KMS-11 (cell line): ENCODE measurements around the gene DCTN4.

Experiments
- H2AFZ ChIP-seq: fragments of 200-600 bp; sonication (generic); 2 replicates; pipeline ENCODE4 v1.6.1; 2016; ENCODE audit warnings: antibody characterized with exemption, mixed run types, low read depth
- H3K27ac ChIP-seq: fragments of 200-600 bp; sonication (generic); 2 replicates; pipeline ENCODE4 v1.6.1; 2016; ENCODE audit warnings: mild to moderate bottlenecking, mixed run types
- H3K27me3 ChIP-seq: fragments of 200-600 bp; sonication (generic); 2 replicates; pipeline ENCODE4 v1.6.1; 2017; ENCODE audit warnings: mild to moderate bottlenecking, low read depth, mixed run types, moderate library complexity; ENCODE audit not compliant: insufficient read depth
- H3K36me3 ChIP-seq: fragments of 200-600 bp; sonication (generic); 2 replicates; pipeline ENCODE4 v1.6.1; 2017; ENCODE audit warnings: mild to moderate bottlenecking, mixed run types; ENCODE audit not compliant: insufficient read depth
- H3K4me1 ChIP-seq: fragments of 200-600 bp; sonication (generic); 2 replicates; pipeline ENCODE4 v1.6.1; 2016; ENCODE audit warnings: mild to moderate bottlenecking, low read depth, mixed run types; ENCODE audit not compliant: poor library complexity, severe bottlenecking
- H3K4me2 ChIP-seq: fragments of 200-600 bp; sonication (generic); 2 replicates; pipeline ENCODE4 v1.7.0; 2016; ENCODE audit warnings: mild to moderate bottlenecking, mixed run types
- H3K4me3 ChIP-seq: fragments of 200-600 bp; sonication (generic); IDR thresholded peaks from 2 replicates; pipeline ENCODE4 v1.6.1; 2017; ENCODE audit warnings: low read depth, low read length, mixed read lengths; ENCODE audit not compliant: insufficient read depth
- H3K79me2 ChIP-seq: fragments of 200-600 bp; sonication (generic); 2 replicates; pipeline ENCODE4 v1.6.1; 2016; ENCODE audit warnings: low read depth, mixed run types; ENCODE audit not compliant: insufficient read depth
- H3K9ac ChIP-seq: fragments of 200-600 bp; sonication (generic); 2 replicates; pipeline ENCODE4 v1.6.1; 2016; ENCODE audit warnings: mild to moderate bottlenecking, mixed run types
- H4K20me1 ChIP-seq: fragments of 200-600 bp; sonication (generic); 2 replicates; pipeline ENCODE4 v1.6.1; 2016; ENCODE audit warnings: mild to moderate bottlenecking, mixed run types; ENCODE audit not compliant: insufficient read depth
- TF ChIP-seq, protein P1 (sequence below): fragments of 200-600 bp; sonication (generic); conservative IDR thresholded peaks from 2 replicates; pipeline ENCODE4 v1.6.1; 2017; ENCODE audit warnings: low read depth, mild to moderate bottlenecking, antibody characterized with exemption, low read length, moderate library complexity, mixed read lengths

DCTN4 gene

DNA sequence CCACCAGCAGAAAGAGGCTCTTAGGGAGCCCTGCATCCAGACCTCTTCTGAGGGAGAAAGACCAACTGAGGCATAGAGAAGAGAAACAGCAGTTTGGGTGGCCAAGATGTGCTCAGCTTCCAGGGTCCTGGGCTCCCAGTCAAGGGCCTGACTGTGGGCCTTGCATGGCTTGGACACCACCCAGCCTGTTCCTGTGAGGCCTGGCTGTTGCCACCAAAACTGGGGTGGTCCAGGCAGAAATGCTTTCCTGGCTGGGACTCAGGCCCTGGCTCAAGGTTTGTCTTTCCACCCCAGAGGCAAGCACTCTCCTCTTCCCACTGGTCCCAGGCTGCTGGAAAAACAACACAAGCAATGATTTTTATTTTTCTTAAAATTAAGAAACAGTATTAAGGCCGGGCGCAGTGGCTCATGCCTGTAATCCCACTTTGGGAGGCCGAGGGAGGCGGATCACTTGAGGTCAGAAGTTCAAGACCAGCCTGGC lies 84.4 kb downstream of the DCTN4 start:
- H4K20me1 ChIP-seq: no peaks in the 10 kb centered on the region
- H3K4me3 ChIP-seq: no peak overlapping the region
- no peaks in the 10 kb centered on the region for H3K27me3 ChIP-seq
- no peak overlapping the region for H2AFZ ChIP-seq
- H3K9ac ChIP-seq: no peak overlapping the region
- H3K79me2 ChIP-seq: no peaks in the 10 kb centered on the region
- H3K4me2 ChIP-seq: no peak overlapping the region
- no peaks in the 10 kb centered on the region for H3K4me1 ChIP-seq
- H3K27ac ChIP-seq: no peak overlapping the region
- TF ChIP-seq, protein P1, sequence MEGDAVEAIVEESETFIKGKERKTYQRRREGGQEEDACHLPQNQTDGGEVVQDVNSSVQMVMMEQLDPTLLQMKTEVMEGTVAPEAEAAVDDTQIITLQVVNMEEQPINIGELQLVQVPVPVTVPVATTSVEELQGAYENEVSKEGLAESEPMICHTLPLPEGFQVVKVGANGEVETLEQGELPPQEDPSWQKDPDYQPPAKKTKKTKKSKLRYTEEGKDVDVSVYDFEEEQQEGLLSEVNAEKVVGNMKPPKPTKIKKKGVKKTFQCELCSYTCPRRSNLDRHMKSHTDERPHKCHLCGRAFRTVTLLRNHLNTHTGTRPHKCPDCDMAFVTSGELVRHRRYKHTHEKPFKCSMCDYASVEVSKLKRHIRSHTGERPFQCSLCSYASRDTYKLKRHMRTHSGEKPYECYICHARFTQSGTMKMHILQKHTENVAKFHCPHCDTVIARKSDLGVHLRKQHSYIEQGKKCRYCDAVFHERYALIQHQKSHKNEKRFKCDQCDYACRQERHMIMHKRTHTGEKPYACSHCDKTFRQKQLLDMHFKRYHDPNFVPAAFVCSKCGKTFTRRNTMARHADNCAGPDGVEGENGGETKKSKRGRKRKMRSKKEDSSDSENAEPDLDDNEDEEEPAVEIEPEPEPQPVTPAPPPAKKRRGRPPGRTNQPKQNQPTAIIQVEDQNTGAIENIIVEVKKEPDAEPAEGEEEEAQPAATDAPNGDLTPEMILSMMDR: no peak
- H3K36me3 ChIP-seq: no peaks in the 10 kb centered on the region

DNA sequence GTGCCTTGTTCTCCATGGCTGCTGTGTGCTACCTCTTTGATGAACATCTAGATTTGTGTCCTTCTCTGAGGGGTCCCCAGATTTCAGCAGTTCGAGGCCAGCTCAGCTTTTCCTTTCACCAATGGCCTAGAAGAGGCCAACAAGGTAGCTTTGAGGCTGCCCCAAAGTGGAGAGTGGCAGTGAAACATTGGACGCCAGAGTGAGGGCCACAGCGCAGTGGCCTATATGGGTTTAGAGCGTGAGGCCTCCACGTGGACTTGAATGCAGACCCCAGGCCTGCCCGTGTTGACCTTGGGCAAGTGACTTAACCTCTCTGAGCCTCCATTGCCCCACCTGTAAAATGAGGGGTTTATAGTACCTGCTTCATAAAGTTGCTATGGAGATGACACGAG lies 85.9 kb downstream of the DCTN4 start:
- H3K27me3 ChIP-seq: no peaks in the 10 kb centered on the region
- TF ChIP-seq, protein P1: no peak
- no peak overlapping the region for H3K4me3 ChIP-seq
- no peaks in the 10 kb centered on the region for H3K4me1 ChIP-seq
- H3K79me2 ChIP-seq: no peaks in the 10 kb centered on the region
- no peak overlapping the region for H2AFZ ChIP-seq
- H3K36me3 ChIP-seq: no peaks in the 10 kb centered on the region
- no peak overlapping the region for H3K9ac ChIP-seq
- no peak overlapping the region for H3K27ac ChIP-seq
- H3K4me2 ChIP-seq: no peak overlapping the region
- H4K20me1 ChIP-seq: no peaks in the 10 kb centered on the region

DNA sequence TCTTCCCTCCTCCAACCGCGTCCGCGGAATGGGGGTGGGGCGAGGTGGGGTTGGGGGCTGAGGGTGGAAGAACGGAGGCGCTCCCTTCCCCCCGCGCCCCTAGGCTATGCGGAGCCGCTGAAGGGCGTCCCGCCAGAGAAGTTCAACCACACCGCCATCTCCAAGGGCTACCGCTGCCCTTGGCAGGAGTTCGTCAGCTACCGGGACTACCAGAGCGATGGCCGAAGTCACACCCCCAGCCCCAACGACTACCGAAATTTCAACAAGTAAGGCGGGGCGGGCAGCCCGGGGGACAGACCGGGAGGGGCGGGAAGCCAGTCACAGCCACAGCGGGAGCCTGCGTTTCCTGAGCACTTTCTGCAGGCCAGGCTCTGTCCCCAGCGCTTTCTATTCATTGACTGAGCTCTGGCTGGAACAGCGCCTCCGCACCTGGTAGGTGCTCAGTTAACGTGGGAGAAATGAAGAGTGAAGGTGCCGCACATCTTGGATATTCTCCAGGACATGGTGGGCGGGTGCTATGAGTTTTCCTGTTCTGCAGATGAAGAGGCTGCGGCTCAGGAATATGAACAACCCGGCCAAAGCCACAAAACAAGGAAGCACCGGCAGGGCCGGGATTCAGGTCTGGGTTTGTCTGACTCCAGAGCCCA lies 86.5 kb downstream of the DCTN4 start:
- H3K27me3 ChIP-seq: no peaks in the 10 kb centered on the region
- H2AFZ ChIP-seq: no peak overlapping the region
- TF ChIP-seq, protein P1: no peak
- H3K9ac ChIP-seq: no peak overlapping the region
- no peaks in the 10 kb centered on the region for H3K4me1 ChIP-seq
- no peak overlapping the region for H3K4me3 ChIP-seq
- no peaks in the 10 kb centered on the region for H3K36me3 ChIP-seq
- H3K79me2 ChIP-seq: no peaks in the 10 kb centered on the region
- no peaks in the 10 kb centered on the region for H4K20me1 ChIP-seq
- H3K4me2 ChIP-seq: no peak overlapping the region
- H3K27ac ChIP-seq: no peak overlapping the region

DNA sequence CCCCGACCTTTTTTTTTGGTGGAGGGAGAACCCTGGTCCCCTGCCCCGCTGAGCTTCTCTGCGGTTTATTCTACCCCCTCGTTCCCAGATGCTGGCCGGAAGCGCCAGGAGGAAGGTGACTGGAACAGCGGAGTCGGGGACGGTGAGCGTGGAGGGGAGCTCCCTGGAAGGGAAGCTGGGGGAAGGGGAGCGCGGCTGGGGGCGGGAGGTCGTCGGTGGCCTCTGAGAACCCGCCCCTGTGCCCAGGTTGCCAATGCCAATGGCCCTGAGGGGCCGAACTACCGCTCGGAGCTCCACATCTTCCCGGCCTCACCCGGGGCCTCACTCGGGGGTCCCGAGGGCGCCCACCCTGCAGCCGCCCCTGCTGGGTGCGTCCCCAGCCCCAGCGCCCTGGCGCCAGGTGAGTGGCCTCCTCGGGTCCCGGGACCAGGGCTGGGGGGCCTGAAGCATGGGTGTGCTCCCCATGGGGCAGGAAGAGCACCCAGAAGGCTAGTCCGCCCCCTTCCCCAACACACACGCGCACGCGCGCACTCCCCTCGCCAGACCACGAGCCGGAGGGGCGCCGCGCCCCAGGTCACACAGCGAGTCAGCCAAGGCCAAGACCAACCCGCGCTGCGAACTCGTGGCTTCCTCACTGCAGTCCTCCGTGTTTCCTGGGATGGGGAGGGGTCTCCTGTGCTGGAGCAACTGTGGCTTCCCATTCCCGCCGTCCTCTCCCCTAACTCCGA lies 87.1 kb downstream of the DCTN4 start:
- Histone ChIP-seq H3K4me2 (no peak overlapping the region), H3K9ac (no peak overlapping the region), H3K79me2 (no peaks in the 10 kb centered on the region), H3K4me3 (no peak overlapping the region), H3K36me3 (no peaks in the 10 kb centered on the region), H4K20me1 (no peaks in the 10 kb centered on the region), H2AFZ (no peak overlapping the region), H3K4me1 (no peaks in the 10 kb centered on the region), H3K27me3 (no peaks in the 10 kb centered on the region), H3K27ac (no peak overlapping the region)
- TF ChIP-seq, protein P1: no peak
